ENCODE measurements around the gene ELANE.
A peak's percentile ranks its signal among the peaks of the same experiment; 100 is the strongest.

The ELANE gene

GRCh38 chr19:808423-808775 is 43.7 kb upstream of the ELANE start:
- no peak overlapping the region for H3K4me3 ChIP-seq (ENCODE audit: low read depth in 1 of 2, low read length in 2 of 2)
- no peak for TF ChIP-seq EZH2 (IDR thresholded peaks at IDR 0.05; ENCODE audit: borderline replicate concordance, low read depth, low read length, severe bottlenecking)
- TF ChIP-seq, protein P1, sequence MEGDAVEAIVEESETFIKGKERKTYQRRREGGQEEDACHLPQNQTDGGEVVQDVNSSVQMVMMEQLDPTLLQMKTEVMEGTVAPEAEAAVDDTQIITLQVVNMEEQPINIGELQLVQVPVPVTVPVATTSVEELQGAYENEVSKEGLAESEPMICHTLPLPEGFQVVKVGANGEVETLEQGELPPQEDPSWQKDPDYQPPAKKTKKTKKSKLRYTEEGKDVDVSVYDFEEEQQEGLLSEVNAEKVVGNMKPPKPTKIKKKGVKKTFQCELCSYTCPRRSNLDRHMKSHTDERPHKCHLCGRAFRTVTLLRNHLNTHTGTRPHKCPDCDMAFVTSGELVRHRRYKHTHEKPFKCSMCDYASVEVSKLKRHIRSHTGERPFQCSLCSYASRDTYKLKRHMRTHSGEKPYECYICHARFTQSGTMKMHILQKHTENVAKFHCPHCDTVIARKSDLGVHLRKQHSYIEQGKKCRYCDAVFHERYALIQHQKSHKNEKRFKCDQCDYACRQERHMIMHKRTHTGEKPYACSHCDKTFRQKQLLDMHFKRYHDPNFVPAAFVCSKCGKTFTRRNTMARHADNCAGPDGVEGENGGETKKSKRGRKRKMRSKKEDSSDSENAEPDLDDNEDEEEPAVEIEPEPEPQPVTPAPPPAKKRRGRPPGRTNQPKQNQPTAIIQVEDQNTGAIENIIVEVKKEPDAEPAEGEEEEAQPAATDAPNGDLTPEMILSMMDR (IDR thresholded peaks at IDR 0.05; ENCODE audit: borderline replicate concordance, extremely low read depth, low read length, poor library complexity, severe bottlenecking), result no peak
- no peak overlapping the region for H3K9ac ChIP-seq (ENCODE audit: low read depth, low read length)
- H3K27me3 ChIP-seq (ENCODE audit: insufficient read depth, low read length, poor library complexity), result no peaks in the 10 kb centered on the region
- no peak overlapping the region for H3K4me2 ChIP-seq (ENCODE audit: insufficient read depth, low read length)
- H3K36me3 ChIP-seq (ENCODE audit: insufficient read depth, low read length), result peaks cover 91% of the 10 kb centered on the region
- DNase-seq (no peak), ATAC-seq (ENCODE audit: insufficient read depth, low read depth) (no peak)
- no peak overlapping the region for H2AFZ ChIP-seq (ENCODE audit: low read depth, low read length)
- no peaks in the 10 kb centered on the region for H3K9me3 ChIP-seq (ENCODE audit: insufficient read depth, low read length, severe bottlenecking)
- no peaks in the 10 kb centered on the region for H3K4me1 ChIP-seq (ENCODE audit: insufficient read depth, low read length)
- H4K20me1 ChIP-seq (ENCODE audit: insufficient read depth, low read length), result peaks cover 86% of the 10 kb centered on the region
- peaks cover 64% of the 10 kb centered on the region for H3K79me2 ChIP-seq (ENCODE audit: insufficient read depth, low read length)
- no peak overlapping the region for H3K27ac ChIP-seq (ENCODE audit: low read length)

- H3K36me3 ChIP-seq (ENCODE audit: insufficient read depth, low read length), result peaks cover 82% of the 10 kb centered on the region
- TF ChIP-seq EZH2 (IDR thresholded peaks at IDR 0.05; ENCODE audit: borderline replicate concordance, low read depth, low read length, severe bottlenecking), result no peak
- TF ChIP-seq, protein P1 (IDR thresholded peaks at IDR 0.05; ENCODE audit: borderline replicate concordance, extremely low read depth, low read length, poor library complexity, severe bottlenecking), result no peak
- H3K79me2 ChIP-seq (ENCODE audit: insufficient read depth, low read length), result peaks cover 46% of the 10 kb centered on the region
- DNase-seq (no peak), ATAC-seq (ENCODE audit: insufficient read depth, low read depth) (no peak)
- no peak overlapping the region for H3K27ac ChIP-seq (ENCODE audit: low read length)
- H2AFZ ChIP-seq (ENCODE audit: low read depth, low read length), result no peak overlapping the region
- no peaks in the 10 kb centered on the region for H3K9me3 ChIP-seq (ENCODE audit: insufficient read depth, low read length, severe bottlenecking)
- H4K20me1 ChIP-seq (ENCODE audit: insufficient read depth, low read length), result peaks cover 82% of the 10 kb centered on the region
- H3K4me3 ChIP-seq (ENCODE audit: low read depth in 1 of 2, low read length in 2 of 2), result no peak overlapping the region
- no peak overlapping the region for H3K9ac ChIP-seq (ENCODE audit: low read depth, low read length)
- no peak overlapping the region for H3K4me2 ChIP-seq (ENCODE audit: insufficient read depth, low read length)
- H3K27me3 ChIP-seq (ENCODE audit: insufficient read depth, low read length, poor library complexity), result no peaks in the 10 kb centered on the region
- no peaks in the 10 kb centered on the region for H3K4me1 ChIP-seq (ENCODE audit: insufficient read depth, low read length)
Observed at GRCh38 chr19:810077-810855, 41.8 kb upstream of the ELANE start.

GRCh38 chr19:810883-811489 is 41.1 kb upstream of the ELANE start:
- H3K4me3 ChIP-seq (ENCODE audit: low read depth in 1 of 2, low read length in 2 of 2), result no peak overlapping the region
- TF ChIP-seq EZH2 (IDR thresholded peaks at IDR 0.05; ENCODE audit: borderline replicate concordance, low read depth, low read length, severe bottlenecking), result no peak
- TF ChIP-seq, protein P1 (IDR thresholded peaks at IDR 0.05; ENCODE audit: borderline replicate concordance, extremely low read depth, low read length, poor library complexity, severe bottlenecking), result no peak
- no peaks in the 10 kb centered on the region for H3K4me1 ChIP-seq (ENCODE audit: insufficient read depth, low read length)
- no peaks in the 10 kb centered on the region for H3K9me3 ChIP-seq (ENCODE audit: insufficient read depth, low read length, severe bottlenecking)
- DNase-seq (peak; percentile 13), ATAC-seq (ENCODE audit: insufficient read depth, low read depth) (no peak)
- H3K27ac ChIP-seq (ENCODE audit: low read length), result no peak overlapping the region
- no peaks in the 10 kb centered on the region for H3K27me3 ChIP-seq (ENCODE audit: insufficient read depth, low read length, poor library complexity)
- no peak overlapping the region for H2AFZ ChIP-seq (ENCODE audit: low read depth, low read length)
- H3K79me2 ChIP-seq (ENCODE audit: insufficient read depth, low read length), result peaks cover 39% of the 10 kb centered on the region
- peaks cover 75% of the 10 kb centered on the region for H3K36me3 ChIP-seq (ENCODE audit: insufficient read depth, low read length)
- peaks cover 75% of the 10 kb centered on the region for H4K20me1 ChIP-seq (ENCODE audit: insufficient read depth, low read length)
- no peak overlapping the region for H3K4me2 ChIP-seq (ENCODE audit: insufficient read depth, low read length)
- no peak overlapping the region for H3K9ac ChIP-seq (ENCODE audit: low read depth, low read length)
